Esophagus squamous epithelium (tissue), 4 donors: Measurements from ENCODE around the gene CT47C1.

Source experiments
- CTCF ChIP-seq, 6 experiments: fragments of 450-650 bp in 4 of 6; fragments of 200-600 bp in 2 of 6; sonication (generic) in 2 of 6; IDR thresholded peaks; one replicate each; pipeline ENCODE4 v1.5.1; 2016 to 2019; ENCODE audit warnings: antibody characterized with exemption in 6 of 6, mild to moderate bottlenecking in 4 of 6, moderate library complexity in 4 of 6
- POLR2A ChIP-seq, 4 donors: fragments of 450-650 bp; IDR thresholded peaks; one replicate each; pipeline ENCODE4 v1.6.1; 2017; ENCODE audit warnings: antibody characterized with exemption in 4 of 4, mild to moderate bottlenecking in 4 of 4, moderate library complexity in 3 of 4

- TF ChIP-seq CTCF (IDR thresholded peaks at IDR 0.05): no peak
- no peak for TF ChIP-seq POLR2A (IDR thresholded peaks at IDR 0.05)
Observed at GRCh38 chrX:119094819-119095218, 22.0 kb downstream of the CT47C1 start.
